KOPT-K1 (cell line): ENCODE measurements around the gene TAF1C.

Experiments used
- H3K27ac ChIP-seq: fragments of 200-600 bp; sonication (generic); 2 replicates; pipeline ENCODE4 v1.5.1; 2016; ENCODE audit warnings: antibody characterized with exemption, mild to moderate bottlenecking, low read depth, low read length; ENCODE audit not compliant: poor library complexity, severe bottlenecking
- H3K36me3 ChIP-seq: fragments of 200-600 bp; sonication (generic); 2 replicates; pipeline ENCODE4 v1.5.1; 2017; ENCODE audit warnings: antibody characterized with exemption, mild to moderate bottlenecking, low read length, moderate library complexity; ENCODE audit not compliant: insufficient read depth
- H3K9me3 ChIP-seq: fragments of 200-600 bp; sonication (generic); 2 replicates; pipeline ENCODE4 v1.5.1; 2017; ENCODE audit warnings: antibody characterized with exemption, low read length, mild to moderate bottlenecking; ENCODE audit not compliant: insufficient read depth, poor library complexity, severe bottlenecking

TAF1C gene, protein sequence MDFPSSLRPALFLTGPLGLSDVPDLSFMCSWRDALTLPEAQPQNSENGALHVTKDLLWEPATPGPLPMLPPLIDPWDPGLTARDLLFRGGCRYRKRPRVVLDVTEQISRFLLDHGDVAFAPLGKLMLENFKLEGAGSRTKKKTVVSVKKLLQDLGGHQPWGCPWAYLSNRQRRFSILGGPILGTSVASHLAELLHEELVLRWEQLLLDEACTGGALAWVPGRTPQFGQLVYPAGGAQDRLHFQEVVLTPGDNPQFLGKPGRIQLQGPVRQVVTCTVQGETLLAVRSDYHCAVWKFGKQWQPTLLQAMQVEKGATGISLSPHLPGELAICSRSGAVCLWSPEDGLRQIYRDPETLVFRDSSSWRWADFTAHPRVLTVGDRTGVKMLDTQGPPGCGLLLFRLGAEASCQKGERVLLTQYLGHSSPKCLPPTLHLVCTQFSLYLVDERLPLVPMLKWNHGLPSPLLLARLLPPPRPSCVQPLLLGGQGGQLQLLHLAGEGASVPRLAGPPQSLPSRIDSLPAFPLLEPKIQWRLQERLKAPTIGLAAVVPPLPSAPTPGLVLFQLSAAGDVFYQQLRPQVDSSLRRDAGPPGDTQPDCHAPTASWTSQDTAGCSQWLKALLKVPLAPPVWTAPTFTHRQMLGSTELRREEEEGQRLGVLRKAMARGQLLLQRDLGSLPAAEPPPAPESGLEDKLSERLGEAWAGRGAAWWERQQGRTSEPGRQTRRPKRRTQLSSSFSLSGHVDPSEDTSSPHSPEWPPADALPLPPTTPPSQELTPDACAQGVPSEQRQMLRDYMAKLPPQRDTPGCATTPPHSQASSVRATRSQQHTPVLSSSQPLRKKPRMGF

DNA sequence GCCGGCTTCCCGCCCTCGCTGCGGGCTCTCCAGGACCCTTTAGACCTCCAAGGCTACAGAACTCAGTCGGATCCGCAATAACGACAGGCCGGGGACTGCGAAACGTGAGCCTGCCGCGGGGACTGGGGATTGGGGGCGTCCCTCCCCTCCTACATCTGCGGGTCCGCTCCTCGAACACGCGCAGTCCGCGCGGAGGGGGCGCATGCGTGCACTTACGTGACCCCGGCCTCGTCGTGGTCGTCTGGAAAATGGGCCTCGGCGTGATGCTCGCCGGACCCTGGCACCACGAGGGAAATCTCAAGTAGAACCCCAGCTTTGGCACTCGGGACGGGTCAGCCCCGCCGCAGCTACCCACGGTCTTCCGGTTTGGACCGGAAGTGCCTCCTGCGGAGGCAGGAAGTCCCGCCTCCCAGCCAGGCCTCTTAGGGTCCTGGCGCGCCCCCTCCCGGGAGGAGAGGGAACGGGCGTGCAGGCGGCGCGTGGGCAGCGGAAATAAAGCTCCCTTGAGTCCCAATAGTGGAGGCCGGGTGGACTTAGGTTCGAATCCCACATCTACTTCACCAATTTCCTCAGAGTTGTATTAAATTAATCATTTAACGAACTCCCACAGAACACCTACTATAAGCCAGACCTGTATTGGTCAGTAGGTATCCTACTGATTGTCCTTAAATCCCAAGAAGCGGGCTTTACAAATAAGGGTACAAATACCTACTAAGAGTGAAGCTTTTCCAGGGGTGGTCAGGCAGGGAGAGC lies at the start of gene TAF1C:
TAF1C (minus strand) TSS at position 373 of the 753 bp plus-strand sequence. CDS start 2,069 bp downstream, outside the sequence.
- Histone ChIP-seq H3K9me3 (no peaks in the 10 kb centered on the region), H3K27ac (peak within 1 kb of the TSS; percentile 79), H3K36me3 (peaks cover 35% of the 10 kb centered on the region)

DNA sequence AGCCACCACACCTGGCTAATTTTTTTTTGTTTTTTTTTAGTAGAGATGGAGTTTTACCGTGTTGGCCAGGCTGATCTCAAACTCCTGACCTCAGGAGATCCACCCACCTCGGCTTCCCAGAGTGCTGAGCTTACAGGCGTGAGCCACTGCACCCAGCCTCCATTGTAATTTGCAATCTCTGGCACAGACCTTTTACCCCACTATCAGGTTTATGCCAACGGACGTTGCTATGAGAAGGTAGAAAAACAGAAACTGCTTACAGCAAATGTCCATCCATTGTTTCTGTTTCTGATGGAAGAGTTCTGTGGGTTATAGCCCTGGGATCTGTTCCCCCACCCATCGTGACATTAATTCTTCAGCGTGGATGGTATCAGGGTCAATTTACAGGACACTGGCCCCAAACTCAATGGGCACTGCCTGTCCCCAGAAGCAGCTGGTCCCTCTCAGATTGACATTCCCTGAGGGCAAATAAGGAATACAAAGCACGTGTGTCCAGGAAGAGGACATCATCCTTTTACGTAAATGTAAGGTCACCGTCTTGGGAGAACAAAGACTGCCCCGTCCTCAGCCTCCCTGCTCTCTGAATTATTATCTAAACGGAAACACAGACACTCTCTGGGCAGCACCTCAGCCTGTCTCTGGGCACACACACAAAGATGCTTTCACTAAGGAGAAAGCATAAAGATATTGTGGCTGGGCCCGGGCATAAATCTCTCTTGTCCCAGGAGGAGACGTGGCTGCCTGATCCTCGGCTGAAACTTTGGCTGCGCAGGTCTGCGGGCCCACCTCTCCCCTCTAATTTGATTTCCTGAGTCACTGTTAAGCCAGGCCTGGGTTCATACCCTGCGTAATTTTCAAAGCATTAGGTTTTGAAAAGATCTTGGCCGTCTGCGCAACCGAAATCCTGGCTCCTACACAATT lies 47.7 kb upstream of the TAF1C start:
- Histone ChIP-seq H3K36me3 (no peaks in the 10 kb centered on the region), H3K27ac (no peak overlapping the region), H3K9me3 (no peaks in the 10 kb centered on the region)

- H3K9me3 ChIP-seq: no peaks in the 10 kb centered on the region
- H3K36me3 ChIP-seq: no peaks in the 10 kb centered on the region
- no peak overlapping the region for H3K27ac ChIP-seq
Measured at GRCh38 chr16:84233748-84234147, 46.9 kb upstream of the TAF1C start.

DNA sequence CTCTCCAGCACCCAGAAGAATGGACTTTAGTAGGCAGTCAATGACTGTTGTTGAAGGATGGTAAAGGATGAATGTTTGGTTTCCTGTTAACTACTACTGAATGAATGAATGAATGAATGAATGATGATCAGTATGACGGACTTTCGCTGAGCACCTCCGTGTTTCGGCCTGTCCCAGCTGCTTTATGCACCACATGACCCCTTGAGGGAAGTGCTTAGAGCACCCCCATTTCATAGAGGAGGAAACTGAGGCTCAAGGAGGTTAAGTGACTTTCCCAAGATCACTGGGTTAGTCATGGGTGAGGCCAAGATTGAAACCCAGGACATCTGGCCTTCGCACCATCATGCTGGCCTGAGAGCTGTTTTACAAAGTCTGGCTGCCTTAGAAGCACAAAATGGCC lies 46.1 kb upstream of the TAF1C start:
- Histone ChIP-seq H3K27ac (no peak overlapping the region), H3K36me3 (no peaks in the 10 kb centered on the region), H3K9me3 (no peaks in the 10 kb centered on the region)

DNA sequence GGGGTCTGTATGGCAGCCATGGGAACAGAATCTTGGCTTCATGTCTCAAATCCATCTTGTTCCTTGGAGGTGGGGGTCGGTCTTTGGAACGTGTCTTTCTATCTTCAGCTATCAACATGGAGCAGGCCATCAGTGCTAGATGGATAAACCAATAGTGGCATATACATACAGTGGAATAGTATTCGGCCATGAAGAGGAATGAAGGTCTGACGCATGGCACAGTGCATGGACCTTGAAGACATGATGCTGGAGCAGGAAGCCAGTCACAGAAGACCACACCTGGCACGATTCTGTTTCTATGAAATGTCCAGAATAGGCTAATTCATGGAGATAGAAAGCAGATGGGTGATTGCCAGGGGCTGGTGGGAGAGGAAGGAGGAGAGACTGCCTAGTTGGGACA lies 45.2 kb upstream of the TAF1C start:
- no peaks in the 10 kb centered on the region for H3K9me3 ChIP-seq

GRCh38 chr16:84229471-84229870 lies 42.6 kb upstream of the TAF1C start:
- Histone ChIP-seq H3K36me3 (no peaks in the 10 kb centered on the region), H3K9me3 (no peaks in the 10 kb centered on the region), H3K27ac (no peak overlapping the region)

More for the DNA sequence above, 45.2 kb upstream of the TAF1C start:
- Histone ChIP-seq H3K36me3 (no peaks in the 10 kb centered on the region), H3K27ac (no peak overlapping the region)

- Histone ChIP-seq H3K27ac (no peak overlapping the region), H3K36me3 (no peaks in the 10 kb centered on the region), H3K9me3 (no peaks in the 10 kb centered on the region)
Measured at GRCh38 chr16:84228256-84228838, 41.5 kb upstream of the TAF1C start.

GRCh38 chr16:84227548-84227947 lies 40.7 kb upstream of the TAF1C start:
- H3K9me3 ChIP-seq: no peaks in the 10 kb centered on the region
- H3K36me3 ChIP-seq: no peaks in the 10 kb centered on the region
- no peak overlapping the region for H3K27ac ChIP-seq

GRCh38 chr16:84226026-84226425 lies 39.2 kb upstream of the TAF1C start:
- H3K27ac ChIP-seq: no peak overlapping the region
- H3K9me3 ChIP-seq: no peaks in the 10 kb centered on the region
- no peaks in the 10 kb centered on the region for H3K36me3 ChIP-seq

DNA sequence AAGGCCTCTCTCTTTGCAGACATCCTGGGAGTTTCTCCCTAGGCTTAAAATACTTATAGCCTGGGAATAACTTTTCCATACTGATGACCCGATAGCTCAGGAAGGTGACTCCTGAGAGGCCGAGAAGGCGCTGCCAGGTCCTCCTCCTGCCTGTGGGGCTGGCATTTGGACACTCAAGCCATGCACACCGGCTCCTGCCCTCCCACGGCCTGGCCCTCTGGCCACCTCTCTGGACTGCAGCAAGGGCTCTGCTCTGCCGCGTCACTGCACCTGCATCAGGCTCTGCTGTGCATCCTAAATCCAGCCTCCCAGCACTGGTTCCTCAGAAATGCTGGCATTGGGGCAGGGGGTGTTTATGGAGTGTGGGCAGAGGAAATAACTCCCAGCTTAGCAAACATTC lies 38.7 kb upstream of the TAF1C start:
- Histone ChIP-seq H3K9me3 (no peaks in the 10 kb centered on the region), H3K36me3 (no peaks in the 10 kb centered on the region), H3K27ac (no peak overlapping the region)

- no peaks in the 10 kb centered on the region for H3K9me3 ChIP-seq
- H3K27ac ChIP-seq: no peak overlapping the region
- H3K36me3 ChIP-seq: no peaks in the 10 kb centered on the region
Measured at GRCh38 chr16:84225126-84225525, 38.3 kb upstream of the TAF1C start.

GRCh38 chr16:84224554-84224953 lies 37.7 kb upstream of the TAF1C start:
- H3K27ac ChIP-seq: no peak overlapping the region
- no peaks in the 10 kb centered on the region for H3K9me3 ChIP-seq
- no peaks in the 10 kb centered on the region for H3K36me3 ChIP-seq

GRCh38 chr16:84223456-84223855 lies 36.6 kb upstream of the TAF1C start:
- H3K27ac ChIP-seq: no peak overlapping the region
- no peaks in the 10 kb centered on the region for H3K36me3 ChIP-seq
- no peaks in the 10 kb centered on the region for H3K9me3 ChIP-seq

DNA sequence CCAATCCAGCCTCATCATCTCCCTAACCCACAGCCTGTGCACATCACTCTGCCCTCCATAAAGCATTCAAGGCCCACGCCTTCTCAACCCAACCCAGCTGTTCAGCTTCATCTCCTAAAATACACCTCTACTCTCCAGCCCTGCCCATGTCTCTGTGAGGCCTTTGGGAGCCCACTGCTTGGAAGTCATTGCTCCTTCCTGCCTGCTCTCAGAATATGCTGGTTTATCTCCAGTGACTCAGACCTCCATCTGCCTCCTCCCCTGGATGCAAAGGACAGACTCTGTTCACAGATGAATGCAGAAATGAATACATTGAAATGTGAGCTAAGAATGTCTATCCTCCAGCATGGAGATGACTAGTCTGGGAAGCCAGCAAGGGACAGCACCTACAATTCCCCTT lies 34.0 kb upstream of the TAF1C start:
- Histone ChIP-seq H3K36me3 (no peaks in the 10 kb centered on the region), H3K27ac (no peak overlapping the region), H3K9me3 (no peaks in the 10 kb centered on the region)
